Measurements from ENCODE around the gene POLA2. TPM values are rescaled to one million over a fixed set of nuclear protein-coding genes. Genes with fewer than 3 reads are reported as not detected.

The POLA2 gene
- total RNA-seq, 2 experiments from 2014 or later: 79.8 to 89.5 TPM

- Mint-ChIP-seq H3K4me1 (no peaks in the 10 kb centered on the region), H3K9me3 (ENCODE audit: low read depth) (no peaks in the 10 kb centered on the region), H3K36me3 (peaks cover 6% of the 10 kb centered on the region), H3K4me3 (no peak overlapping the region), H3K27ac (no peak overlapping the region), H3K27me3 (peaks cover under 1% of the 10 kb centered on the region)
- no peak for ATAC-seq
- CTCF ChIA-PET: interaction anchor here (1.5 to 2.4 kb wide), 2 partner anchors 21 to 23 kb away, joined by 4 to 8 read pairs; no protein-coding TSS in a partner anchor
- DNase-seq: no peak
These were observed 46.6 kb downstream of the POLA2 start for GRCh38 chr11:65308281-65308891.

GRCh38 chr11:65309006-65309405 lies 47.2 kb downstream of the POLA2 start:
- DNase-seq (no peak), ATAC-seq (no peak)
- H3K27ac Mint-ChIP-seq: no peak overlapping the region
- H3K36me3 Mint-ChIP-seq: peaks cover 4% of the 10 kb centered on the region
- no peaks in the 10 kb centered on the region for H3K9me3 Mint-ChIP-seq (ENCODE audit: low read depth)
- H3K4me3 Mint-ChIP-seq: no peak overlapping the region
- H3K4me1 Mint-ChIP-seq: no peaks in the 10 kb centered on the region
- CTCF ChIA-PET: interaction anchor here (1.5 to 2.4 kb wide), 2 partner anchors 21 to 22 kb away, joined by 4 to 8 read pairs; no protein-coding TSS in a partner anchor
- H3K27me3 Mint-ChIP-seq: peaks cover 6% of the 10 kb centered on the region

GRCh38 chr11:65310215-65310614 lies 48.5 kb downstream of the POLA2 start:
- H3K9me3 Mint-ChIP-seq (ENCODE audit: low read depth): no peaks in the 10 kb centered on the region
- no peaks in the 10 kb centered on the region for H3K36me3 Mint-ChIP-seq
- H3K4me1 Mint-ChIP-seq: peaks cover 3% of the 10 kb centered on the region
- no peak for ATAC-seq
- no peak for DNase-seq
- H3K27me3 Mint-ChIP-seq: peaks cover 9% of the 10 kb centered on the region
- CTCF ChIA-PET: interaction anchor here (1.2 to 1.4 kb wide), 2 partner anchors 35 to 37 kb away, joined by 3 to 6 read pairs; no protein-coding TSS in a partner anchor
- H3K27ac Mint-ChIP-seq: no peak overlapping the region
- no peak overlapping the region for H3K4me3 Mint-ChIP-seq

- CTCF ChIA-PET: interaction anchor here (1.2 to 1.4 kb wide), 2 partner anchors 36 to 37 kb away, joined by 3 to 6 read pairs; no protein-coding TSS in a partner anchor
- ATAC-seq (no peak), DNase-seq (no peak)
- H3K36me3 Mint-ChIP-seq: no peaks in the 10 kb centered on the region
- H3K27ac Mint-ChIP-seq: no peak overlapping the region
- H3K4me1 Mint-ChIP-seq: peaks cover 4% of the 10 kb centered on the region
- peaks cover 9% of the 10 kb centered on the region for H3K27me3 Mint-ChIP-seq
- no peak overlapping the region for H3K4me3 Mint-ChIP-seq
- H3K9me3 Mint-ChIP-seq (ENCODE audit: low read depth): no peaks in the 10 kb centered on the region
These were observed 49.0 kb downstream of the POLA2 start for GRCh38 chr11:65310736-65311135.

GRCh38 chr11:65311170-65311678 lies 49.5 kb downstream of the POLA2 start:
- CTCF ChIA-PET: interaction anchor here (1.1 to 1.4 kb wide), 4 partner anchors 24 to 45 kb away, joined by 3 to 6 read pairs (median 4); no protein-coding TSS in a partner anchor
- H3K36me3 Mint-ChIP-seq: no peaks in the 10 kb centered on the region
- ATAC-seq (no peak), DNase-seq (no peak)
- no peak overlapping the region for H3K4me3 Mint-ChIP-seq
- no peaks in the 10 kb centered on the region for H3K9me3 Mint-ChIP-seq (ENCODE audit: low read depth)
- H3K27ac Mint-ChIP-seq: no peak overlapping the region
- peaks cover 6% of the 10 kb centered on the region for H3K4me1 Mint-ChIP-seq
- peaks cover 12% of the 10 kb centered on the region for H3K27me3 Mint-ChIP-seq

DNA sequence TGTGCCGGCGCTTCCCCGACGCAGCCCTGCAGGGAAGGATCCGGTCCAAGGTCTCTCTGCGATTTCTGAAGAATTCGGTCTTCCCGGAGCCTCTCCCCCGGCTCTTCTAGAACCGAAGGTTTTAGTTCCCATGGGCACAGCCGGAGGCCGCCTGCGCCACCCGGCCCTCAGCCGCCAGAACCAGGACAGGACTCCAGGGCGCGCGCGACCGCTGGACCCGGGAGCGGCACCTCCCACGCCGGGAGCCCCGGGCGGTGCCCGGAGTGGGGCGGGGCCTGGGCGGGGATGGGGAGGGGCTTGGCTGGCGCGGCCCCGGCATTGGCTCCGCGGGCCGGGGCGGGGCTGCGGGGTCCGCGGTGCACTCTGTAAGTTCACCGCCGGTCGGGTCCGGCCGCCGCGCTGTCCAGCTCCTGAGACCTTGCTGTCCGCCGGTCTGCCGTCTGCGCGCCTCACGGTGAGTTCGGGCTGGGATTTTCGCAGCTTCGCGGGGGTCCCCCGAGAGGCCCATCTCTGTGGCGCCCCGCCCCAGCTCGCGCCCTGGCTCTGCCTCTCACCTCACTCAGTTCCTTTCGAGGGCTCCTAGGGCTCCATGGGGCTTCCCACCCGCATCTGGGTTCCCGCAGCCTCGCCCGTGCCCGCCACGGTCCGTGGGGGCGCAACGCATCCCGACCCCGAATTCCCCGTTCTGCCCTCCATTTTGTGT lies 52.9 kb downstream of the POLA2 start, which contains the start of gene CDC42EP2:
CDC42EP2 (plus strand) TSS at position 366 of the 703 bp plus-strand sequence. CDS start 6,033 bp downstream, outside the sequence.
- no peaks in the 10 kb centered on the region for H3K9me3 Mint-ChIP-seq (ENCODE audit: low read depth)
- peaks cover 6% of the 10 kb centered on the region for H3K4me1 Mint-ChIP-seq
- ATAC-seq: peak; percentile 96
- peak; percentile 79 for DNase-seq
- H3K4me3 Mint-ChIP-seq: peak within 1 kb of the TSS; percentile 70
- CTCF ChIA-PET: interaction anchor here (0.6 to 7.2 kb wide), 46 partner anchors 9 to 467 kb away, joined by 3 to 200 read pairs (median 5); partner anchors contain the start of genes CAPN1, DPF2, FAU and MAJIN
- peaks cover 12% of the 10 kb centered on the region for H3K27me3 Mint-ChIP-seq
- no peaks in the 10 kb centered on the region for H3K36me3 Mint-ChIP-seq
- H3K27ac Mint-ChIP-seq: no peak within 1 kb of the TSS

DNA sequence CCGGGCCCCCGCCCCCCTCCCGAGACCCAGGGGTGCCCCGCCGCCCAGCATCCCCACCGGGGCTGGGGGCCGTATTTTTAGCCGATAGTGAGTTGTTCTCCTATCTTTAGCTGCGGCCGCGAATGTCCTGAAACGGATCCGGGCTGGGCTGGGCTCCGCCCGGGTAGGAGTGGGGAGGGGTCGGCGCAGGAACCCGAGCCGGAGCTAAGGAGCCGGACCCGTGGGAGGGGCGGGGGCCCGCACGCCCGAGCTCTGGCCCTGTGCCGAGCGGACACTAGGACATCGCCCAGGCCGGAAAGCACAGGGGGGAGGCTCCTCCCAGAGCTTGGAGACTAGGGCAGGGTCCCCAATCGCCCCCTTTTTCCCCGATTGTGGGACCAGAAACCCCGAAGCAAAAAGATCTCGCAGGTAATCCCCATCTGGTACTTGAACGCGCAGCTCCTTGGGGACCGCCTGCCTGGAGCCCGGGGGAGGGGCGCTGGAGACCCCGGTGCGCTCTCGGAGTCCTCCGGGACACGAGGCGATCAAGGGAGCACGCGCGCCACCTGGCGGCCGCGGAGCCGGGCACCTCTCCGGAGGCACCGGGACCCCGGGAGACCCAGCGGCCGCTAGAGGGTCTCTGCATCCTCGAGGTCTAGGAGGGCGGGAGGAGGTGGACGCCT lies 53.6 kb downstream of the POLA2 start:
- H3K36me3 Mint-ChIP-seq: no peaks in the 10 kb centered on the region
- H3K27ac Mint-ChIP-seq: no peak overlapping the region
- H3K4me3 Mint-ChIP-seq: peak overlapping the region; percentile 70
- CTCF ChIA-PET: interaction anchor here (0.6 to 7.2 kb wide), 48 partner anchors 10 to 468 kb away, joined by 3 to 200 read pairs (median 5); partner anchors contain the start of genes CAPN1, DPF2, FAU and MAJIN
- peaks cover 6% of the 10 kb centered on the region for H3K4me1 Mint-ChIP-seq
- DNase-seq (peak; percentile 81), ATAC-seq (peak; percentile 68)
- H3K27me3 Mint-ChIP-seq: peaks cover 12% of the 10 kb centered on the region
- H3K9me3 Mint-ChIP-seq (ENCODE audit: low read depth): no peaks in the 10 kb centered on the region

DNA sequence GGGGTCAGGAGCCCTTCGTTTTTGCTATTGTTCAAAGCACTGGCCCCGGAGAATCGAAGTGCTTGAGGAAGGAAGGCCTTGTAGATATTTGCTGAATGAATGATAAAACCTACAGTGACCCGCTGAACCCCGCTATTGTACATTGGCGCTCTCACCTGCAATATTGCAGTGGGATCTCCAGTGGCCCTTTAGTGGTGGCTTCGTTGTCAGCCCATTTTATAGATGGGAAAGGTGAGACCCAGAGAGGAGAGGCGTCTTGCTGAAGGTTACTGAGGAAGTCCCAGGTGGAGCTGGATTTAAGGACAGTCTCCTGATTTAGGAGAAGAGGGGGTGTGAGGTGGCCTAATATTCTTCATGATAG lies 54.1 kb downstream of the POLA2 start:
- H3K36me3 Mint-ChIP-seq: no peaks in the 10 kb centered on the region
- H3K27me3 Mint-ChIP-seq: peaks cover 12% of the 10 kb centered on the region
- H3K27ac Mint-ChIP-seq: no peak overlapping the region
- ATAC-seq (no peak), DNase-seq (no peak)
- CTCF ChIA-PET: interaction anchor here (0.8 to 7.2 kb wide), 38 partner anchors 10 to 468 kb away, joined by 3 to 200 read pairs (median 6); partner anchors contain the start of genes CAPN1, DPF2, FAU and MRPL49
- no peaks in the 10 kb centered on the region for H3K9me3 Mint-ChIP-seq (ENCODE audit: low read depth)
- H3K4me1 Mint-ChIP-seq: peaks cover 6% of the 10 kb centered on the region
- H3K4me3 Mint-ChIP-seq: peak overlapping the region; percentile 40

DNA sequence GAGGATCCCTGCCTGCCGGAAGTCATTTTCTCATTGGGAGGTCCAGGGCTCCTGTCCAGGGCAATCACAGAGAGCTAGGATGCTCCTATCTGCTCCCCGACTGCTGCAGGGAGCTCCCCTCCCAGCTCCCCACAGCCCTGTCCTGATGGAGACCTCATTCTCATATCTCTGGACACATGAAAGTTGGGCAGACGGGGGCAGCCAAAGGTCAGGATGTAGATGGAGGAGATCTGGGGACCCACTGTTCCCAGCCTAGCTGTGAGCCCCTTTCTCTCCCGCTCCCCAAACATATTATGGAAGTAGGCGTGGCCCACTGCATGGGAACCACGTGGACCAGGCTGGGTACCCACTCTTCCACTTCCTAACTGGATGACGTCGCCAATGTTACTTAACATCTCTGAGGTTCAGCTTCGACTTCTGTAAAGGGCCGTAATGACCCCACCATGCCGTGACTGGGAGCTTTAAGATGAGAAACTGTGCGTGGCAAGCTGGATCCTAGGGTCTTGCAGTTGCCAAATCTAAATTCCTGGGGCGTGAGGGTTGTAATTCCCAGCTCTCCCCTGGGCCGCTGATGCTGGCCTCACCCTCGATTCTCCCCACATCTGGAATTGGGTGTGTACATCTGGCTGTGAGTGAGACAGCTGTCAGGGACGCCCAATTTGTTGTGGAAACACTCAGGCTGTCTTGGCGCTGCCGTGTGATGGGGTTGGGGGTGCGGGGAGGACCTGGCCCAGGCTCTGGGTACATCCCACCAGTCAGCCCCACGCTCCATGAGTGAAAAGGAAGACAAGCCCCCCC lies 54.7 kb downstream of the POLA2 start:
- no peak overlapping the region for H3K27ac Mint-ChIP-seq
- H3K27me3 Mint-ChIP-seq: peaks cover 12% of the 10 kb centered on the region
- H3K4me3 Mint-ChIP-seq: no peak overlapping the region
- no peaks in the 10 kb centered on the region for H3K9me3 Mint-ChIP-seq (ENCODE audit: low read depth)
- no peaks in the 10 kb centered on the region for H3K36me3 Mint-ChIP-seq
- DNase-seq: no peak
- H3K4me1 Mint-ChIP-seq: peaks cover 6% of the 10 kb centered on the region
- no peak for ATAC-seq
- CTCF ChIA-PET: interaction anchor here (0.8 to 7.2 kb wide), 32 partner anchors 11 to 469 kb away, joined by 3 to 200 read pairs (median 7); partner anchors contain the start of genes CAPN1, DPF2, PCNX3 and POLA2

DNA sequence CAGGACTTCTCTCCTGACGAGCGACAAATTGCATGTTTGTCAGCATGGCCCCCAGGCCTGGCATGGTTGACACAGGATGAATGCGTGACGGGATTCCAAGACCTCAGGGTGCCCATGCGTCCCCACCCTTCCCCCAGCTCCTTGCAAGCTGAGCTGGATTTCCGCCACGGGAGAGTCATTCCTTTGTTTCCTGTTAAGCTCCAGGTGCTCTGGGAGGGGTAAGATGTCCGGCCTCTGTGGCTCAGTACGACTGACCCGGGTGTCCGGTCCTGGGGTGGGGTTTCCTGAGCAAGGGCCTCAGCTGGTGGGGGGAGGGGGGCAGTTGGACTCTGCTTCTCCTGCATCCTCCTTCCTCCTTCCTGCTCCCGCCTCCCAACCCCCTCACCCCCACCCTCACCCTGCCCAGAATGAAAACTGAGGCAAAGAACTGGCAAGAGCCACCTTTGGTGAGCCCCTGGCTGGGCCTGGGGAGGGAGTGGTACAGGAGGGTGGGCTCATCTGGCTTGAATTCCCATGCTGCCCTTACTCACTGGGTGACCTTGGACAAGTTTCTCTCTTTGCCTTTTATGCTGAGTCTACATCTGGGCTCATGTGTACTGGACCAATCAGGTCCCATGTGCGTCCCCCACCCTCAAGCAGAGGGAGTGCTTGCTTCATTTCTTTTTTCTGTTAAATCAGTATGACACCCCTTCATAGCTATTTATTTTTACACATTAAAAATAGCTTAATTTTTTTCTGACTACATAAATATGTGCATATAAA lies 55.4 kb downstream of the POLA2 start:
- DNase-seq: no peak
- no peaks in the 10 kb centered on the region for H3K36me3 Mint-ChIP-seq
- ATAC-seq: no peak
- H3K27ac Mint-ChIP-seq: no peak overlapping the region
- CTCF ChIA-PET: interaction anchor here (1.0 to 7.2 kb wide), 16 partner anchors 12 to 277 kb away, joined by 3 to 200 read pairs (median 14); partner anchors contain the start of genes CAPN1, DPF2 and POLA2
- no peak overlapping the region for H3K4me3 Mint-ChIP-seq
- peaks cover 6% of the 10 kb centered on the region for H3K4me1 Mint-ChIP-seq
- peaks cover 12% of the 10 kb centered on the region for H3K27me3 Mint-ChIP-seq
- no peaks in the 10 kb centered on the region for H3K9me3 Mint-ChIP-seq (ENCODE audit: low read depth)

- no peak overlapping the region for H3K27ac Mint-ChIP-seq
- DNase-seq: no peak
- ATAC-seq: no peak
- H3K27me3 Mint-ChIP-seq: peaks cover 3% of the 10 kb centered on the region
- CTCF ChIA-PET: interaction anchor here (0.7 to 7.2 kb wide), 5 partner anchors 9 to 95 kb away, joined by 4 to 200 read pairs (median 6); partner anchors contain the start of gene DPF2
- no peak overlapping the region for H3K4me3 Mint-ChIP-seq
- H3K9me3 Mint-ChIP-seq (ENCODE audit: low read depth): no peaks in the 10 kb centered on the region
- H3K36me3 Mint-ChIP-seq: no peaks in the 10 kb centered on the region
- H3K4me1 Mint-ChIP-seq: peaks cover 3% of the 10 kb centered on the region
These were observed 58.8 kb downstream of the POLA2 start for GRCh38 chr11:65320386-65321075.

Measured in activated CD8-positive, alpha-beta memory T cell treated with anti-CD3 and anti-CD28 coated beads, Interleukin-2, amount 10 ng/mL, durations not matched to agents 7 days and 5 days (primary cell).